ENCODE data around the gene HSPA6. TPM values are rescaled to one million over a fixed set of nuclear protein-coding genes. Genes with fewer than 3 reads are reported as not detected.
"Not testable (repeated sequence)": the region's sequence is repeated elsewhere in the genome, so short reads cannot be mapped to it uniquely, and the experiment has no call there.

Gene HSPA6
- total RNA-seq, 2 experiments from 2014 or later: 0.11 to 0.14 TPM

GRCh38 chr1:161506336-161507223 lies 17.8 kb upstream of the HSPA6 start:
- peaks cover 8% of the 10 kb centered on the region for H3K4me1 Mint-ChIP-seq
- ChIA-PET CTCF (interaction anchor here (1.2 to 1.4 kb wide), 2 partner anchors 18 to 22 kb away, joined by 3 read pairs; no protein-coding TSS in a partner anchor), POLR2A (no interaction called here)
- H3K4me3 Mint-ChIP-seq: no peak overlapping the region
- intact Hi-C loops (cut with DNase I, micrococcal nuclease): no loop called here
- ATAC-seq (peak; percentile 16), DNase-seq (no peak)
- no peaks in the 10 kb centered on the region for H3K9me3 Mint-ChIP-seq (ENCODE audit: low read depth)
- H3K27me3 Mint-ChIP-seq: peaks cover 29% of the 10 kb centered on the region
- no peak overlapping the region for H3K27ac Mint-ChIP-seq
- no peaks in the 10 kb centered on the region for H3K36me3 Mint-ChIP-seq (ENCODE audit: low read depth)

- H3K27ac Mint-ChIP-seq: no peak overlapping the region
- POLR2A ChIA-PET: no interaction called here
- CTCF ChIA-PET: no interaction called here
- ATAC-seq: peak; percentile 44
- H3K4me1 Mint-ChIP-seq: peaks cover 8% of the 10 kb centered on the region
- no peak overlapping the region for H3K4me3 Mint-ChIP-seq
- no peak for DNase-seq
- H3K27me3 Mint-ChIP-seq: peaks cover 17% of the 10 kb centered on the region
- no peaks in the 10 kb centered on the region for H3K9me3 Mint-ChIP-seq (ENCODE audit: low read depth)
- intact Hi-C loops (cut with DNase I, micrococcal nuclease): no loop called here
- no peaks in the 10 kb centered on the region for H3K36me3 Mint-ChIP-seq (ENCODE audit: low read depth)
These were observed 13.9 kb upstream of the HSPA6 start for GRCh38 chr1:161510477-161510876.

- DNase-seq: no peak
- ChIA-PET CTCF (no interaction called here), POLR2A (no interaction called here)
- H3K4me1 Mint-ChIP-seq: peaks cover 8% of the 10 kb centered on the region
- H3K27me3 Mint-ChIP-seq: peaks cover 13% of the 10 kb centered on the region
- H3K36me3 Mint-ChIP-seq (ENCODE audit: low read depth): no peaks in the 10 kb centered on the region
- ATAC-seq: no peak
- H3K9me3 Mint-ChIP-seq (ENCODE audit: low read depth): no peaks in the 10 kb centered on the region
- H3K27ac Mint-ChIP-seq: no peak overlapping the region
- no peak overlapping the region for H3K4me3 Mint-ChIP-seq
- intact Hi-C loops (cut with DNase I, micrococcal nuclease): no loop called here
These were observed 13.2 kb upstream of the HSPA6 start for GRCh38 chr1:161511018-161511755.

GRCh38 chr1:161511756-161512060 lies 12.6 kb upstream of the HSPA6 start:
- DNase-seq (no peak), ATAC-seq (no peak)
- no peaks in the 10 kb centered on the region for H3K36me3 Mint-ChIP-seq (ENCODE audit: low read depth)
- peaks cover 8% of the 10 kb centered on the region for H3K27me3 Mint-ChIP-seq
- POLR2A ChIA-PET: no interaction called here
- no peaks in the 10 kb centered on the region for H3K9me3 Mint-ChIP-seq (ENCODE audit: low read depth)
- H3K27ac Mint-ChIP-seq: no peak overlapping the region
- CTCF ChIA-PET: no interaction called here
- H3K4me3 Mint-ChIP-seq: no peak overlapping the region
- H3K4me1 Mint-ChIP-seq: peaks cover 3% of the 10 kb centered on the region
- intact Hi-C loops (cut with DNase I, micrococcal nuclease): no loop called here

- not testable (repeated sequence) for H3K4me1 Mint-ChIP-seq, H3K27me3 Mint-ChIP-seq
These were observed 11.5 kb upstream of the HSPA6 start for GRCh38 chr1:161512636-161513447.

GRCh38 chr1:161513448-161513780 lies 10.9 kb upstream of the HSPA6 start:
- intact Hi-C loops (cut with DNase I, micrococcal nuclease); H3K36me3 Mint-ChIP-seq (ENCODE audit: low read depth); H3K27me3 Mint-ChIP-seq; CTCF ChIA-PET; H3K4me1 Mint-ChIP-seq; H3K9me3 Mint-ChIP-seq (ENCODE audit: low read depth); DNase-seq; POLR2A ChIA-PET; ATAC-seq; H3K4me3 Mint-ChIP-seq; H3K27ac Mint-ChIP-seq: not testable (repeated sequence)

More at GRCh38 chr1:161512636-161513447, 11.5 kb upstream of the HSPA6 start:
- H3K36me3 Mint-ChIP-seq (ENCODE audit: low read depth); CTCF ChIA-PET; POLR2A ChIA-PET; ATAC-seq; H3K4me3 Mint-ChIP-seq; DNase-seq; H3K27ac Mint-ChIP-seq; intact Hi-C loops (cut with DNase I, micrococcal nuclease); H3K9me3 Mint-ChIP-seq (ENCODE audit: low read depth): not testable (repeated sequence)

- intact Hi-C loops (cut with DNase I, micrococcal nuclease); POLR2A ChIA-PET; ATAC-seq; H3K36me3 Mint-ChIP-seq (ENCODE audit: low read depth); H3K27me3 Mint-ChIP-seq; DNase-seq; H3K4me3 Mint-ChIP-seq; H3K4me1 Mint-ChIP-seq; H3K27ac Mint-ChIP-seq; H3K9me3 Mint-ChIP-seq (ENCODE audit: low read depth); CTCF ChIA-PET: not testable (repeated sequence)
These were observed 10.4 kb upstream of the HSPA6 start for GRCh38 chr1:161513953-161514352.

- CTCF ChIA-PET: interaction anchor here (0.6 to 1.3 kb wide), 3 partner anchors 39 to 227 kb away, joined by 3 to 6 read pairs (median 4); partner anchors contain the start of gene DUSP12
- DNase-seq, POLR2A ChIA-PET: not testable (repeated sequence)
These were observed 1.1 kb upstream of the HSPA6 start for GRCh38 chr1:161523041-161523816.

GRCh38 chr1:161524742-161525291 lies 477 bp downstream of the HSPA6 start:
- CTCF ChIA-PET; H3K27ac Mint-ChIP-seq; POLR2A ChIA-PET; H3K36me3 Mint-ChIP-seq (ENCODE audit: low read depth); H3K9me3 Mint-ChIP-seq (ENCODE audit: low read depth); intact Hi-C loops (cut with DNase I, micrococcal nuclease); H3K4me1 Mint-ChIP-seq; H3K27me3 Mint-ChIP-seq: not testable (repeated sequence)
- peak overlapping the region; percentile 57 for H3K4me3 Mint-ChIP-seq
- ATAC-seq: peak; percentile 38
- DNase-seq: peak; percentile 28

More at GRCh38 chr1:161523041-161523816, 1.1 kb upstream of the HSPA6 start:
- peak overlapping the region; percentile 75 for H3K4me3 Mint-ChIP-seq
- H3K27me3 Mint-ChIP-seq; H3K9me3 Mint-ChIP-seq (ENCODE audit: low read depth); ATAC-seq; H3K36me3 Mint-ChIP-seq (ENCODE audit: low read depth); H3K4me1 Mint-ChIP-seq: not testable (repeated sequence)
- intact Hi-C loops (cut with DNase I, micrococcal nuclease): loop anchor here in 1 of 2 experiments (1.0 to 2.0 kb wide), 2 partner anchors 17 to 36 kb away; no protein-coding TSS in a partner anchor
- peak overlapping the region; percentile 58 for H3K27ac Mint-ChIP-seq

GRCh38 chr1:161525321-161525720 lies 981 bp downstream of the HSPA6 start:
- intact Hi-C loops (cut with DNase I, micrococcal nuclease); CTCF ChIA-PET; DNase-seq; H3K27me3 Mint-ChIP-seq; H3K9me3 Mint-ChIP-seq (ENCODE audit: low read depth); POLR2A ChIA-PET; H3K36me3 Mint-ChIP-seq (ENCODE audit: low read depth); H3K27ac Mint-ChIP-seq; H3K4me1 Mint-ChIP-seq; ATAC-seq: not testable (repeated sequence)
- peak overlapping the region; percentile 57 for H3K4me3 Mint-ChIP-seq

GRCh38 chr1:161525918-161526317 lies 1.6 kb downstream of the HSPA6 start:
- intact Hi-C loops (cut with DNase I, micrococcal nuclease); H3K27ac Mint-ChIP-seq; DNase-seq; CTCF ChIA-PET; H3K36me3 Mint-ChIP-seq (ENCODE audit: low read depth); POLR2A ChIA-PET; H3K27me3 Mint-ChIP-seq; ATAC-seq; H3K9me3 Mint-ChIP-seq (ENCODE audit: low read depth); H3K4me1 Mint-ChIP-seq; H3K4me3 Mint-ChIP-seq: not testable (repeated sequence)
